ENCODE measurements around the gene ARL6IP4.

Gene ARL6IP4

DNA sequence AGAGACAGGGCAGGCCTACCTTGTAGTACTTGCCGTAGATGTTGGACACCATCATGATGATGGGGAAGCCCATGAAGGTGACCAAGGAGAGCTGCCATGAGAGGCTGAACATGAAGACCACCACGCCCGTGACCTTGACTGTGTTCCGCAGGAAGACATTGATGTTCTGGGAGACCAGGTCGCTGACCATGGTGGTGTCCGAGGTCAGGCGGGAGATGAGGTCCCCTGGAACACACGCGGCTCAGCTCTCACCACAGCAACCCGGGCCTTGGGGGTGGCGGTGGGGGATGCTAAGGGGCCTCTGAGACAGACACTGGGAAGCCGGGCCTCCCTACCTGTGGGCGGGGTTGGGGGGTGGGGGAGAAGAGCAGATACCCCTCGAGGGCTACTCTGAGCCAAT is 31.9 kb upstream of the ARL6IP4 start:
- peaks cover 28% of the 10 kb centered on the region for H3K4me1 Mint-ChIP-seq
- DNase-seq = no peak
- peaks cover 7% of the 10 kb centered on the region for H3K27me3 Mint-ChIP-seq (ENCODE audit: low read depth, poor library complexity)
- no peak overlapping the region for H3K27ac Mint-ChIP-seq
- no peak overlapping the region for H3K4me3 Mint-ChIP-seq
- TF ChIP-seq, protein P1, sequence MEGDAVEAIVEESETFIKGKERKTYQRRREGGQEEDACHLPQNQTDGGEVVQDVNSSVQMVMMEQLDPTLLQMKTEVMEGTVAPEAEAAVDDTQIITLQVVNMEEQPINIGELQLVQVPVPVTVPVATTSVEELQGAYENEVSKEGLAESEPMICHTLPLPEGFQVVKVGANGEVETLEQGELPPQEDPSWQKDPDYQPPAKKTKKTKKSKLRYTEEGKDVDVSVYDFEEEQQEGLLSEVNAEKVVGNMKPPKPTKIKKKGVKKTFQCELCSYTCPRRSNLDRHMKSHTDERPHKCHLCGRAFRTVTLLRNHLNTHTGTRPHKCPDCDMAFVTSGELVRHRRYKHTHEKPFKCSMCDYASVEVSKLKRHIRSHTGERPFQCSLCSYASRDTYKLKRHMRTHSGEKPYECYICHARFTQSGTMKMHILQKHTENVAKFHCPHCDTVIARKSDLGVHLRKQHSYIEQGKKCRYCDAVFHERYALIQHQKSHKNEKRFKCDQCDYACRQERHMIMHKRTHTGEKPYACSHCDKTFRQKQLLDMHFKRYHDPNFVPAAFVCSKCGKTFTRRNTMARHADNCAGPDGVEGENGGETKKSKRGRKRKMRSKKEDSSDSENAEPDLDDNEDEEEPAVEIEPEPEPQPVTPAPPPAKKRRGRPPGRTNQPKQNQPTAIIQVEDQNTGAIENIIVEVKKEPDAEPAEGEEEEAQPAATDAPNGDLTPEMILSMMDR (IDR thresholded peaks at IDR 0.05) = no peak
- no peaks in the 10 kb centered on the region for H3K9me3 Mint-ChIP-seq
- H3K36me3 Mint-ChIP-seq (ENCODE audit: low read depth) = no peaks in the 10 kb centered on the region

GRCh38 chr12:122949405-122949804 is 31.1 kb upstream of the ARL6IP4 start:
- no peak overlapping the region for H3K4me3 Mint-ChIP-seq
- H3K4me1 Mint-ChIP-seq = peaks cover 21% of the 10 kb centered on the region
- H3K36me3 Mint-ChIP-seq (ENCODE audit: low read depth) = no peaks in the 10 kb centered on the region
- H3K9me3 Mint-ChIP-seq = no peaks in the 10 kb centered on the region
- no peak overlapping the region for H3K27ac Mint-ChIP-seq
- peaks cover 7% of the 10 kb centered on the region for H3K27me3 Mint-ChIP-seq (ENCODE audit: low read depth, poor library complexity)
- TF ChIP-seq, protein P1 (IDR thresholded peaks at IDR 0.05) = no peak
- no peak for DNase-seq

GRCh38 chr12:122949816-122950675 is 30.4 kb upstream of the ARL6IP4 start:
- peaks cover 19% of the 10 kb centered on the region for H3K4me1 Mint-ChIP-seq
- TF ChIP-seq, protein P1 (IDR thresholded peaks at IDR 0.05) = no peak
- no peaks in the 10 kb centered on the region for H3K9me3 Mint-ChIP-seq
- H3K27ac Mint-ChIP-seq = no peak overlapping the region
- H3K27me3 Mint-ChIP-seq (ENCODE audit: low read depth, poor library complexity) = peaks cover 7% of the 10 kb centered on the region
- DNase-seq = no peak
- no peak overlapping the region for H3K4me3 Mint-ChIP-seq
- no peaks in the 10 kb centered on the region for H3K36me3 Mint-ChIP-seq (ENCODE audit: low read depth)

GRCh38 chr12:122951406-122951805 is 29.1 kb upstream of the ARL6IP4 start:
- Mint-ChIP-seq H3K27ac (no peak overlapping the region), H3K4me3 (no peak overlapping the region), H3K9me3 (no peaks in the 10 kb centered on the region), H3K4me1 (peaks cover 13% of the 10 kb centered on the region), H3K27me3 (ENCODE audit: low read depth, poor library complexity) (peaks cover 4% of the 10 kb centered on the region), H3K36me3 (ENCODE audit: low read depth) (no peaks in the 10 kb centered on the region)
- DNase-seq = no peak
- TF ChIP-seq, protein P1 (IDR thresholded peaks at IDR 0.05) = no peak

- H3K27me3 Mint-ChIP-seq (ENCODE audit: low read depth, poor library complexity) = peaks cover 4% of the 10 kb centered on the region
- peak; percentile 70 for DNase-seq
- no peaks in the 10 kb centered on the region for H3K9me3 Mint-ChIP-seq
- H3K36me3 Mint-ChIP-seq (ENCODE audit: low read depth) = no peaks in the 10 kb centered on the region
- H3K4me3 Mint-ChIP-seq = no peak overlapping the region
- no peak overlapping the region for H3K27ac Mint-ChIP-seq
- TF ChIP-seq, protein P1 (IDR thresholded peaks at IDR 0.05) = peak; percentile 70
- peaks cover 11% of the 10 kb centered on the region for H3K4me1 Mint-ChIP-seq
Measured at GRCh38 chr12:122951979-122952892, 28.2 kb upstream of the ARL6IP4 start.
